NCI-H460 (cell line): ENCODE measurements around the gene IGFN1. TPM values are rescaled to one million over a fixed set of nuclear protein-coding genes. Genes with fewer than 3 reads are reported as not detected.
A peak's percentile ranks its signal among the peaks of the same experiment; 100 is the strongest.
"Not testable (repeated sequence)": the region's sequence is repeated elsewhere in the genome, so short reads cannot be mapped to it uniquely, and the experiment has no call there.

Source experiments
- DNase-seq: peaks from one replicate; pipeline ENCODE4 v3.0.0-alpha.2; 2016; ENCODE audit warnings: low read depth; ENCODE audit errors: extremely low read depth
- total RNA-seq: library from RNA; depleted of rRNA; stranded (reverse); fragments of >200 nt; shearing (Covaris generic); gene quantifications from 2 replicates; pipeline ENCODE4 v1.2.3, GENCODE V29; 2014

IGFN1 gene
- total RNA-seq, 1 experiment from 2014 or later: 2.2 TPM

DNA sequence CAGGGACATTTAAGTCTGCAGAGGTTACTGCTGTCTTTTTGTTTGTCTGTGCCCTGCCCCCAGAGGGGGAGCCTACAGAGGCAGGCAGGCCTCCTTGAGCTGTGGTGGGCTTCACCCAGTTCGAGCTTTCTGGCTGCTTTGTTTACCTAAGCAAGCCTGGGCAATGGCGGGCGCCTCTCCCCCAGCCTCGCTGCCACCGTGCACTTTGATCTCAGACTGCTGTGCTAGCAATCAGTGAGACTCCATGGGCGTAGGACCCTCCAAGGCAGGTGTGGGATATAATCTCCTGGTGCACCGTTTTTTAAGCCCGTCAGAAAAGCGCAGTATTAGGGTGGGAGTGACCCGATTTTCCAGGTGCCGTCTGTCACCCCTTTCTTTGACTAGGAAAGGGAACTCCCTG lies 49.0 kb downstream of the IGFN1 start:
- DNase-seq: not testable (repeated sequence)

- no peak for DNase-seq
Measured at GRCh38 chr1:201240171-201240570, 49.5 kb downstream of the IGFN1 start.

DNA sequence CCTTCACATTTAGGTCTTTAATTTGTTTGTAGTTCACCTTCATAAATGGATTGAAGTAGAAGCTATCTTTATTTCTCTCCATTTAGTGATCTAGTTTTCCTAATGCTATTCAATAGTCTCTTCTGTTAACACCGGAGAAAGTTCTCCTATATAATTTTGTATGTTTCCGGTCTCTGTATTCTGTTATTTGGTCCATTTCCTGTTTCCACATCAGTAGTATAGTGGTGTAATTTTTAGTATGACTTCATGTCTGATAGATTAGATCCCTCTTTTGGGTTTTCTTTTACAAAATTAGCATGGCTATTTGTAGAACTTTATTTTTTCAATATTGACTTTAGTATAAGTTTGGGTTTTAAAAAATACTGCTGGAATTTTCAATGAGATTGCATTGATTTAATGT lies 51.1 kb downstream of the IGFN1 start:
- no peak for DNase-seq

GRCh38 chr1:201245082-201245481 lies 54.5 kb downstream of the IGFN1 start:
- no peak for DNase-seq

DNA sequence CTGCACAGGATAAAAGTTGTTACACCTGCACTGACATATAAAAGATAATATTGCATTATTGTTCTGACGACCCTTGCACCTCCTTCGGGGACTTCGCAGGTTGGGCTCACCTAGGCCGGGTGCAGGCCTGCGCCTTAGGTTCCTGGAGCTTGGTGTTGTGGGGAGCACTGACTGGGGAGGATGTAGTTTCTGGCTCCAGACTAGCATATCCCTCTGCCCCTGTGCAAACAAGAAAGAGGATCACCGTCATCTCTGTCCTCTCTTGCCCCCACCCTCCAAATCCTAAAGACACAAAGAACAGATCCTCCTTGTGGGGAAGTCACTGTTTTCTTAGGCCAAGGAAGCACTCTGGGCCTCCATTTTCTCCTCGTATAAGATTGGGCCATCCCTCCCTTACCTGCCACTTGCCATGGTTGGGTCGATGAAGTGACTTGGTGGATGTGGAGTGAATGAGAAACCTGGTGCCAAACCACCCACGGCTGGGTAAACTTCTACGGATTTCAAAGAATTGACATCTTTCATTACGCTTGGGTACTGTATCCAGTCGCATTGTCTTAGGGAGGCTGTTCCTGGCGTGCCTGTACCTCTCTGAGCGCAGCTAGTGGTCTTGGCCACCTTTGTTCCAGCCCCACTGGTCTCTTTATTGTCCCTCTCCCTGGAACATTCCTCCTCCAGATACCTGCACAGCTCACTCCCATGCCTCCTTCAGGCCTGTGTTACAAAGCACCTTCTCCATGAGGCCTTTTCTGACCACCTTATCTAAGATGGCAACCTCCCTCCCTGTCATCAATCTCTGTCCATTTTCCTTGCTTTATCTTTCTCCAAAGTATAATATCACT lies 58.3 kb downstream of the IGFN1 start:
- DNase-seq: no peak

- no peak for DNase-seq
Measured at GRCh38 chr1:201250326-201251011, 59.8 kb downstream of the IGFN1 start.

GRCh38 chr1:201251411-201251810 lies 60.8 kb downstream of the IGFN1 start:
- DNase-seq: no peak

DNA sequence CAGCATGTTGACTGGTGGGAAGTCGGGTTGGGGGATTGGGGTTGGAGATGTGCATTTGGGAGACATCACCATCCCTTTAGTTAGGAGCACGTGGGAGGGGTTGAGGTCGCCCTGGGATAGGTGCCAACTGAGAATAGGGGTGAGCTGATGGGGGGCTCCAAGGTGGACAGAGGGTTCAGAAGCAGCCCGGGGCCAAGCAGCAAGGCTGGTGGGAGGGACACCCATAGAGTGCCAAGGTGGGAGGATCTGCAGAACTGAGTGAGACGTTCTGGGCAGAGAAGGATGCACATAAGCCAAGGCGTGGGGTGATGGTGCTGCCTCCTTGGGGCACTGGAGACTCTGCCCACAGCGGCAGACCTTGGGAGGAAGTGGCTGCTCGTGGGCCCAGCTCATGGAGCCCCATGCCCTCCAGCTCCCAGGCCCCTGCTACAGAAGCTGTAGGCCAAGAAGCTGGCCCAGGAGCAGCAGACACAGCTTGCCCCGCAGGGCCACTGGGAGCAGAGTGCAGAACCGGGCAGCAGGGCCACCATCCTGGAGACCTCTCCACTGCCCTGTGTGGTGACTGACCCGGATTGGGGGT lies 61.3 kb downstream of the IGFN1 start:
- DNase-seq: no peak

GRCh38 chr1:201252944-201253371 lies 62.3 kb downstream of the IGFN1 start:
- no peak for DNase-seq

DNA sequence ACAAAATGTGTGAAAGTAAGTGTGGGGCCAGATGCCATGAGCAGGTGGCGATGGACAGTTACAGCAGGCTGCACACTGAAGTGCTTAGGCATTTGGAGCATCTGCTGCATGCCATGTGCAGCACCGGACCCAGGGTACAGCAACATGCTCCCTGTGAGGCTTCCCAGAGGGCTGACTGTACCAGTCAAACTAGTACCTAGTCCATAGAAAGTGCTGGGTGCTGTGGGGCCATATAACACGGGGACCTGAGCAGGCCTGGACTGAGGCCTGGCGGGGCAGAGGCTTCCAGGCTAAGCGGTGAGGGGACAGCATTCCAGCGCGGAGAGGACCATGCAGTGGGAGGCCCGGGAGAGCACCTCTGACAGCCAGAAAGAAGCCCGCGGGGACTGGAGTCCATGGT lies 62.8 kb downstream of the IGFN1 start:
- no peak for DNase-seq

DNA sequence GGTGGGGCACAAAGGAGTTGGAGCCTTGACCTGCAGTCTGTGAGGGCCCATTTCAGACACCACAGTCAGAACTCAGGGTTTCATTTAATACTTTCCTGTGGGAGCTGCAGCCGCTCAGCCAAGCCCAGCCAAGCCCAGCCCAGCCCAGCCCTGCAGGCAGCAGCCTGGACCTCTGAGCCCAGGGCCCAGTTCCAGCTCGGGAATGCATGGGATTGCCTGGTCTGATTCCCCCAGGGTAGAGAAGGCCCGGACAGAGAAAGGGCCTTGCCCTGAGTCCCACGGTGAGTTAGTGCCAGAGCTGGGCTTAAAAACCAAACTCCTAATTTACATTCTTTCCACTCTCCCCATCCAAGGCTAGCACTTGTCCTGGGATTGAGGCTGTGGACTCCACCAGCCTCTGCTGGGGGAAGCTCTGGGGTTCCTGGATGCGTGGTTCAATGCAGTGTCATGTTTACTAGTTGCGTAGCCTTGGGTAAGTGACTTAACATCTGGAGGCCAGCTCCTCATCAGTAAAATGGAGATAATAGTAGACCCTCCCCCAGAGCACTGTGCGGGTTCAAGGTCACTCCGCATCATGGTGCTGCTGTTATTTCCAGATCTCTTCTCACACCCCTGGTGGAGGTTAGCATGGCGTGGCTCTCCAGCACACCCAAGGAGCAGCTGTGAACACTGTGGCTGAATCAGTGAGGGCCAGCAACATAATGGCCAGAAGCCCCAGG lies 63.4 kb downstream of the IGFN1 start:
- no peak for DNase-seq

- DNase-seq: peak; percentile 51
Measured at GRCh38 chr1:201254625-201255478, 64.2 kb downstream of the IGFN1 start.

- no peak for DNase-seq
Measured at GRCh38 chr1:201255479-201256362, 65.1 kb downstream of the IGFN1 start.

GRCh38 chr1:201258132-201258531 lies 67.5 kb downstream of the IGFN1 start:
- DNase-seq: not testable (repeated sequence)

DNA sequence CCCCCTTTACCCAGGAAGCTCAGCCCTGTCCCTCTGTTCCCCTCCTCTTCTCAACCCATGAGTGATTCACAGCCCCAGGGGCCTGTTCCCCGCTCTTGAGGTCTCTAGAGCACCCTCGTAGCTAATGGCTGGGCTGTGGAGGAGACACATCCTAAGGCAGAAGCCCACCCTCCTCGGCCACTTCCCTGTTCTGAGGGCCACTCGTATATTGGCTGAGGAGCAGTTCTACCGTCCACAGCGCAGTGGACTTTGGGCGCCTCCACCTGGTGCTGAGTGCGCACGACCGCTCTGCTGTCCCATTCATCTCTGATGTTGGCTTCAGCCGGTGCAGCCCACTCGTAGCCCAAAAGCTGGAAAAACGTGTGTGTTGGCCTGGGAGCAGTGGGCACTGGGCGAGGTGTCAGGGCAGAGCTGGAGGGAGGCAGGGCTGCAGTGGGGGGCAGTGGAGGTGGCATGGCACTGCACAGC lies 68.2 kb downstream of the IGFN1 start:
- DNase-seq: no peak

GRCh38 chr1:201259476-201260235 lies 69.0 kb downstream of the IGFN1 start:
- peak; percentile 43 for DNase-seq

DNA sequence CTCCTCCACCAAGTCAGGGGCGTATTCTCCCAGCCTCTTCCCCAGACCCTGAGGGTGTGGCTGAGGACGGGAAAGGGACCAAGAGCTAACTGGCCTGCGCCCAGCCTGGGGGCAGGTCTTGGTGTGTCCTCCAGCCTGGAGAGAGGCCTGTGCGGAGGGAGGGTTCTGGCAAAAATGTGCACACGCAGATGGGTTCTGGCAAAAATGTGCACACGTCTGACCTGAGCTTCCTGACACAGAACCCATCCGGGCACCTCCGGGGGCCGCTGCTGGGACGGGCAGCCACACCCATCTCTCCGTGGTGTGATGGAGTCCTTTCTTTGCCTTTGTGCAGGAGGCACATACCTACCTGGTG lies 69.6 kb downstream of the IGFN1 start:
- DNase-seq: no peak

DNA sequence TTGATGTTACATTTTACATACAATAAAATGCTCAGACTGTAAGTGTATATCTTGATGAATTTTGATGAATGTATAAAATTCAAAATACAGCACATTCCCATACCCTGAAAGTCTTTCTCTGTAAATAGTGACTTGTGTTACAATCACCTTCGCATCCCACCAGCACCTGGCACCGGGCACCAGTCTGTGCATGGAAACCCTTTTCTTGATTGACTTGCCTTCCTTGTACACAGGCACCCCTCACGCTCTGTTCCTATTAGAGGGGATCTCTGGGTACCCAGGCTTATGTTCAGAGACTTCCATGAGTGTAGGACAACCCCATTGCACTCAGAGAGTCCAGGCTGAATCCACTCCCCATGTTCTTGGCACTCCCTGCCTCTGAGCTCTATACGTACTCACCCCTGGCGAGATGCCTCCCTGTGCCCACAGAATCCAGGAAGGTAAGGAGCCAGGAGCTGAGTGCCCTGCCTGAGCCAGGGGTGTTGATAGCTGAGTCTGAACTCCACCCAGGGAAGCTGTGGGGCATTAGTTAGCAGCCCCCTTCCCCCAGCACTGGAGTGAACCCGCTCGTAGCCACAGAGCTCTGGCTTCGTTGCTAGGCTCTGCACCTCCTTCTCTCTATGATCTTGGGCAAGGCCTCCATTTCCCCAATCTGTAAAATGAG lies 70.2 kb downstream of the IGFN1 start:
- no peak for DNase-seq
